NCI-H187 (cell line): Measurements from ENCODE around the gene BDH2.
A peak's percentile ranks its signal among the peaks of the same experiment; 100 is the strongest.

Experiments
- DNase-seq, 2 experiments: peaks; one replicate each; lab custom pipeline; 2025; lab: John Stamatoyannopoulos, UW

The BDH2 gene

DNA sequence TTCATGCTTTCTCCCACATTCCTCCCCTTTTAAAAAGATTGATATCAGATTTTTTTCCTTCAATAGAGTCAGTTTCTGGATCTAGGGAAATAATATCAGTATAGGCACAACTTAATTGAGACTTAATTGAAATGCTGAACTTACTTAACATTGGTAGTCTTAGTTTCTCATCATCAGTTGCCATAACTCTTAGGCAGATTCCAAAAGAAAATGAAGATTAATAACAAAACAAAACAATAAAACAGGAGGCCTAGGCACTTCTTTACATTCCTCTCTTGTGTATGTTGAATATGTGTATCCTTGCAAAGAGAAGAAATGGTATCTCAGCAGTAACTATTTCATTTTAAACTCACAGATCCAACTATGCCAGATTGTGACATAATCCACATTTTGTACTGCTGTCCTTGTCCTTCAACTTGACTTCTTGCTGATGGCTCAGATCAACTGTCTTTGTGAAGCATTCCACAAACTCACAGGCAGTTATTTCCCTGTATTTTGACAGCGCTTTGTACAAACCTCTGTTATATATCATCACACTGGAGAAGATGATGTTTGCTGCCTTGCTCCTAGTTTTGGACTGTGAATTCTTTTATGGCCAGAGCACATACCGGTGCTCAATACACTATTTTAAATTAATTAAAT lies 14.0 kb downstream of the BDH2 start:
- no peak for DNase-seq

DNA sequence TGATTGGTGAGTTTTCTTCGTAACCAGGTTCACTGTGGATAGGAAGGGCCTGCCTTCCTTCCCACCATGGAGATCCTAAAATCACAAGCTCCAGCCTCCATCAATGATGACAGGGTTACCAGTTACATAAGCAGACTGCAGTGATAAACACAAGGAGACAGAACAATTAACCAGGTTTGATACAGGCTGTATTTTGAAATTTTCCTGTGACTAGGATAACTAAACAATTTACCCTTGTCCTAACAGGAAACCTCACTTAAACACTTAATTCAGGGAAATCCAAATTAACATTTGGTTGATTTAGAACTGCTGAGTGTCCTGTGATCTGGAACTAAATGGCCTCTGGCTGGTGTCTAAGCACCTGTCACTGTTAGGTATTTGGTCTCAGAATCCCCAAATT lies 20.0 kb downstream of the BDH2 start:
- no peak for DNase-seq

DNA sequence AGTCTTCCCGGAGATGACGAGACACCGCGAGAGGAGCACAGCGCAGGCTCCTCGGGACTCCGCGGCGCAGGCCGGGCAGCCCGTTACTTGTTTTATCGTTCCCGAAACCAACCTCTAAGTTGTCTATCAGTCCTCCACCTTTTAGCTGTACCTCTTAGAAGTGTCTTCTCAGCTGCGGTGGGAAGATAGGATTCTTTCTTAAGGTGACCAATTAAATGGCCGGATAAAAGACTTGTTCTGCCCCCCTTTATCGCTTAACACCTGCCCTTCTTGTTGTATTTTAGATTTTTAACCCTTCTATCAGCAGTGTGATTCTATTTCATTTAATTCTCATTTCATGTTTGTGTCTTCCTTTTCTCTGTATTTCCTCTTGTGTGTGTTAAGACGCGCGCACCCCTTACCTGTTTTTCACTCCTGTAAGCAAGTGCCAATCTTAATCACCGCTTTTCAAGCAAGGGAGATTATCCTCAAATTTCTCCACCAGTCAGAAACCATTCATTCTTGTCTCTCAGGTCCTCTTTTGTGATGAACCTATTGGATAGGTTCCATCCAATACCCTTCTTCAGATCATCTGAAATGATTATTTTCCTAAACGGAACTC lies 22.8 kb downstream of the BDH2 start, which contains the start of gene SLC9B2:
SLC9B2 (minus strand) TSS at position 15 of the 601 bp plus-strand sequence. CDS start 9,211 bp downstream, outside the sequence.
- no peak for DNase-seq

DNA sequence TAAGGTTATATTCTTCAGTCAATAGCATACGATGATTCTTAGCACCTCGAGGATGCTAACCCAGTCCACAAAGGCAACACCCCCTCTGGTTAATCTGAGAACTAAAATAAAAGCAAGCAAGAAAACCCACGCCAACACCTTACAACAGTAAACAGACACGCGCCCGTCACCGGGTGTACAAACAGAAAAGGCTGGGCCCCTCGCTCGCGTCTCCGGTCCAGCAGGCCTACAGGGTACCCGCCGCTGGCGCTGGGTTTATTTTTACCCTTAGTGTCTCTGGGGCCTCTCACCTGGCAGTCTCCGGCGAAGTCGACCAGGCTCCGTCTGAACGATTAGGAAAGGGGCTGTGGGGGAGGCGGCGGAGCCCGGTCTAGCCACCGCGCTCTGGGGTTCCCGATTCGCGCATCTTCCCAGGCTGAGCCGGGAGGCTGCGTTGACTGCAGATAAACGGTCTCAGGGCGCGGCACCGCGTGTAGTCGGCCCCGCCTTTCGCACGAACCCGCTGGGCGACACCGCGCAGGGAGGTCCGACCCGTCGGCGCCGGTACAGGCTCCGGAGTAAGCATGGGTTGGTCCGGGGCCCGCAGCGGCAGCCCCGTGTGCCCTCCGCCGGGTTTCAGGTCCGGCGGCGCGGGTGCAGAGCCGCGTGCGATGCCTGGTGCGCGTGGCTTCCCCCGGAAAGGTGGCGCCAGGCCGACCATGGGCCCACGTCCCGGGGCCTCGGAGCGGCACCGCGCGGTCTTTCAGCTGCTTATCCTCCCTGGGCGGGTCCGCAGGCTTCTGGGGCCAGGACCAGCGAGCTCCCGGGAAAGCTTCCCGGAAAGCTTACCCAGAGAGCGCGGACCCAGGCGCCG lies 23.5 kb downstream of the BDH2 start:
- DNase-seq = peak; percentile 12 to 16

DNA sequence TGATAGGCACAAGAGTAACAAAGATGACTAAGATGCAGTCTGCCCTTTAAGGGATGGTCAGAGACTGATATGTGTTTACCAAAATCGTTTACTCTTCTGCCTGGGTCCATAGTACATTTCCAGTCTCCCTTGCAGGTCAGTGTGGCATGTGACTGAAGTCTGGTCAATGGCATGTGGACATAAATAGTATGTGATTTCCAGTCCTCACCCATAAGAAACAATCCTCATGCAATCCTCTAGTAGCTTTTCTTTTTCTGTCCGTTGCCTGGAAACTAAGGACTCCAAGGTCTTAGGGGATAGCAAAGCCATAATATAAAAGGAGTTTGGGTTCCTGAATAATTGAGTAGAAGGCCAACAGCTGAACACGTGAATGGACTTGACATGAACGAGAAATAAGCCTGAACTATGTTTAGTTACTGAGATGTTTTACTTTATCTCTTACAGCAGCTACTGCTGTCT lies 24.2 kb downstream of the BDH2 start:
- DNase-seq = no peak

DNA sequence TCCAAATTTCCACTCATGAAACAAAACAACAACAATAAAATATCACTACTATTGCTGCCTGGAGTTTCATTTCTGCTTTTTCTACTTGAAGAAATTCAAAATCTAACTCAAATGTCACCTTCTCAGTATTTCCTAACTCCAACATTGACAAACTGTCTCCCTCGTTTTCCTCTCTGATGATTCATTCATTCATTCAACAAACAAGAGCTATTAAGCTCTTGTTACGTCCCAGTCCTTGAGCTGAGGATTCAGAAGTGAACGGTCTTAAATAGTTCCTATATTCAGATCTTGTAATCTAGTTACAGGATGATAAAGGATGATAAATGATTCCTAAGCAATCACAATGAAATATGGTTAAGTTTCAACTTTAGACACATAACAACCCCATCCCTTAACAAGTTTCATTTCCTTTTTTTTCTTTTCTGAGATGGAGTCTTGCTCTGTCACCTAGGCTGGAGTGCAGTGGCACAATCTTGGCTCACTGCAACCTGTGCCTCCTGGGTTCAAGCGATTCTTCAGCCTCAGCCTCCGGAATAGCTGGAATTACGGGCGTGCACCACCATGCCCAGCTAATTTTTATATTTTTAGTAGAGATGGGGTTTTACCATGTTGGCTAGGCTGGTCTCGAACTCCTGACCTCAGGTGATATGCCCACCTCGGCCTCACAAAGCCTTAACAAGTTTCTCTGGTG lies 24.7 kb downstream of the BDH2 start:
- DNase-seq = no peak

DNA sequence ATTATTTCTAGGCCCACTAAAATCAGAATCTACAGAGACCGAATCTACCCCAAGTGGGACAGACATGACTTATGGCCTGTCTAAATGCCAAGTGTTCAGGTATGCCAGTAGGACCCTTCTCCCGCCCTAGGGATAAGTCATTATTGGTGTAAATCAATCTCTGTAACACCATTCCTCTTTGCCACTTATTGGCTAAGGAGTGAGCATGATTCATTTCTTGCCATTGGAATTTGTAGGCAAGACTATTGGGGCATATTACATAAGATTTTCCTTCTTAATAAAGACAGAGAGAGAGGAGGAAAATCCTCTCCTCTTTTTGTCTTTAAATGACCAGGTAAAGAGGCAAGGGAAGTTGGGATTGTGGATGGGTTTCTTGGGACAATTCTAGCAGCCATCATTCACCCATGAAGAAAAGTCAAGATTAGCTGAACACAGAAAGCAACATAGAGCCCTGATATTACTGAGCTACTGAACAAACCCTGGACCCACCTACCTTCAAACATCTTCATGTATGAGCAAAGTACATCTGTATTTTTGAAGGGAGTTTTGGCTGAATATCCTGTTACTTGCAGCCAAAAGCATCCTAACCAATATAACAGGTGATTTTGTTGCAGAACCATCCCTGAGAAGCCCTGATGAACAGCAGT lies 25.7 kb downstream of the BDH2 start:
- no peak for DNase-seq

DNA sequence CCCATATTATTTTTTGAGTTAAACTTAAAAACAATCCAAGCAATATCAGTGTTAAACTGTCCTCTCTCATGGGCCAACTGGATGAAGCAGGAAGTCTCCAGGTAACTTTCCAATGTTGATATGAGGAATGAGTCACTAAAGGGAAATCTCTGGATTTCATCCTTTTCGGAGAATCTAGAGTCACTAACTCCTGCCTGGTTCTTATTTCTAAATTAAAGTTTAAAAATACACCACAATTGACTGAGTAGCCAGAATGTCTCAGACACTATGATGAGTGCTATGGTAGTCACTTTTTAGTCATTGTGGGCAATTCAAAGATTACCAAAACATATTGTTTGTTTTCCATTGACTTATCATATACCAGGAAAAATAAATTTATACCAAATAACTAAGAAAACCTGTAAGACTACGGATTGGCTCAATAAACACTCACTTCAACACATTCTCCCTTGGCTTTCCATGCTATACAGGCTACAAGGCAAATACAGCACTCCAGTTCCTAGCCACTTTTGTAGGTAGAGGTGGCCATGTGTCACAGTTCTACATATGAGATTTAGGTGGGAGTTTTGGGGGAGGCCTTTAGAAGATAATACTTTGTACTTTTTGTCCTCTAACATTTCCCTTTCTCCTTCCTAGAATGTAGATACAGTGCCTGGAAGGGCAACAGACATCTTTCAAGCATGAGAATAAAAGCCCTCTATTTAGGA lies 31.6 kb downstream of the BDH2 start:
- DNase-seq = no peak

DNA sequence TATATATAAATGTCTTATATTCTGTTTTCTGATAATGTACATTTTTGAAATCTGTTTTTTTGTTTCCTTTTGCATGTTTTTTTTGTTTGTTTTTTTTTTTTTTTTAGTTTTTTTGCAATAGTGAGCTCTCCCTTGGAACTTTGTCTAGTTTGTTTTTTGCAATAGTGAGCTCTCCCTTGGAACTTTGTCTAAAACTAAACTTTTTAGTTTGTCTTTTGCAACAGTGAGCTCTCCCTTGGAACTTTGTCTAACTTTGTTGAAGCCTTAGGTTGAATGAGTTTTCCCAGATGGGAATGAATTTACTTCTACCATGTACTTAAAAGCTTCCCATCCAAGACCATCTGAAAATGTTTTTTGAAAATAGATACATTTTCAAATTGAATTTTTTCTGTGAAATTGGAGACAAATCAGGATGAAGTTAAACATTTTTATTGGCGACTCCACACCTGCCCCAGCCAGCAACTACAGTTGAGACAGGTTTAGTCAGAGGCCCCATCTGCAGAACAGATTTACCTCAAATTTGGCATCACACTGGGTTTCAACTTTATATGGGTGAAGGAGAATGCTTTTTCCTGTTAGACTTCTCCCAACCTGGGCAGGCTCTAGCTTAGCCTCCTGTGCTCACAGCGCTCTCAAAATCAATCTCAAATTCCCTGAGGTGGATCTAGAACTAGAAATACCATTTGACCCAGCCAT lies 39.0 kb downstream of the BDH2 start:
- DNase-seq = no peak

DNA sequence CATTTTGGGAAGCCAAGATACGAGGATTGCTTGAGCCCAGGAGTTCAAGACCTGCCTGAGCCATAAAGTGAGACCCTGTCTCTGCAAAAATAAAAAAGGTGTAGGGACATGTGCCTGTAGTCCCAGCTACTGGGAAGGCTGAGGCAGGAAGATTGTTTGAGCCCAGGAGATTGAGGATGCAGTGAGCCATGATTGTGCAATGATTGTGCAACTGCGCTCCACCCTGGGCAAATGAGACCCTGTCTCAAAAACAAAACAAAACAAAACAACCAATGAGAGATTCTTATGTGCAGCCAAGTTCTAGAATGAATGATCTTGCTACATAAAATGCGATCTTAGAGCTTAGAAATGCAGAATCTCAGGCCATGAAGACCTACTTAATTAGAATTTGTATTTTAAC lies 45.6 kb downstream of the BDH2 start:
- no peak for DNase-seq

DNA sequence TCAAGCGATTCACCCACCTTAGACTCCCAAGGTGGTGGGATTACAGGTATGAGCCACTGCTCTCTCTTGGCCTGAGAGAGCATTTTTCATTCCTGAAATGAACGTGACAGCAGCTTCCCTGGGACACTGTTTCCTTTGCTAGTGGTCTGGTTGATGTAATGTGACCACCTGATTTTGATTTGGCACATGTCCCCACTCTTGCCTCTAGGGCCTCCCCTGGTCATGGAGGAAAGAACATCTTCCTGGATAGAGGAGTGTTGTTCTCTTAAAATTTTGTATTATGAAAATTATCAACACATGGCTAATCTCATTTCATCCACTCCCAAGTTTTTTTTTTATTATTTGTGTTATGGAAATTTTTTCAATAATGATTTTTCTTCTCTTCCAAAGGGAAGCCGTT lies 46.9 kb downstream of the BDH2 start:
- DNase-seq = no peak

DNA sequence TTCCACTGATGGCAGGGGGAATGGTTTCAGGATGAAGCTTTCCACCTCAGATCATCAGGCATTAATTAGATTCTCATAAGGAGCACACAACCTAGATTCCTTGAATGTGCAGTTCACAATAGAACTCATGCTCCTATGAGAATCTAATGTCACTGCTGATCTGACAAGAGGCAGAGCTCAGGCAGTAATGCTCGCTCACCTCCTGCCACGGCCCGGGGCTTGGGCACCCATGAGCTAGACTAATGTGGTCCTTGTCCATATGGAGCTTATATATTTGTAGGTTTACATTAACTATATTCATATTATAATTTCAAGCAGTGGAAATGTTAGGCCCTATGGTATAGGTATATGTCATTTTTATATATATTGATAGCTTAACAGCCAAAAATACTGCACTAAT lies 47.5 kb downstream of the BDH2 start:
- DNase-seq = no peak

DNA sequence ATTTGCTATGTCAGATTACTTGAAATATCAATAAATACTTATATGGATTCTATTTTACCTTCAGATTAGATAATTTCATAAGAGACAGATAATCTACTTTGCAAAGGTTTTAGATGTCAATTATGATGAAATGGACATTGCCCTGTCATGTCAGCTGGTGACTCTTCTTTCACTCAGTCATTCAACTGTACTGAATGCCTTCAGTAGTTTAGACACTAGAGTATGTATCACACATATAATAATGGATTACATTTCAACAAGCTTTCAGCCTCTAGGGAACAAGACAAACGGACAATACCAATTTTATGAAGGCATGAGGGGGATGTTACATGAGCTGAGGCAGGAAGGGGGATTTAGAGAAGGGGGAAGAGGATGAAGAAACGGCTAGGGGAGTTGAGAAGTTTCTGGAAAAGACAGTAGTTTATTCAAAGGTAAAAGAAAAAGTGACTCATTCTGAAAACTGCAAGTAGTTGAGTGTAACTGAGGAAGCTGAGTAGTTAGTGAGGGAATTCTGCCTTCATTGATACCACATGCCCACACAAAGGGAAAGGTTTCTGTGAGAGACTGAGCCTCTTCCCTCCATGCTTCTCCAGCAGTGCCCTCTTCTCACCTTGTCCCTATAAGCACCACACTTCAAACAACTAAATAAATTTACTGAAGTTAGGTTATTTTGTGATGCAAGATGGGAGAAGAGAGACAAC lies 48.7 kb downstream of the BDH2 start:
- DNase-seq = no peak

DNA sequence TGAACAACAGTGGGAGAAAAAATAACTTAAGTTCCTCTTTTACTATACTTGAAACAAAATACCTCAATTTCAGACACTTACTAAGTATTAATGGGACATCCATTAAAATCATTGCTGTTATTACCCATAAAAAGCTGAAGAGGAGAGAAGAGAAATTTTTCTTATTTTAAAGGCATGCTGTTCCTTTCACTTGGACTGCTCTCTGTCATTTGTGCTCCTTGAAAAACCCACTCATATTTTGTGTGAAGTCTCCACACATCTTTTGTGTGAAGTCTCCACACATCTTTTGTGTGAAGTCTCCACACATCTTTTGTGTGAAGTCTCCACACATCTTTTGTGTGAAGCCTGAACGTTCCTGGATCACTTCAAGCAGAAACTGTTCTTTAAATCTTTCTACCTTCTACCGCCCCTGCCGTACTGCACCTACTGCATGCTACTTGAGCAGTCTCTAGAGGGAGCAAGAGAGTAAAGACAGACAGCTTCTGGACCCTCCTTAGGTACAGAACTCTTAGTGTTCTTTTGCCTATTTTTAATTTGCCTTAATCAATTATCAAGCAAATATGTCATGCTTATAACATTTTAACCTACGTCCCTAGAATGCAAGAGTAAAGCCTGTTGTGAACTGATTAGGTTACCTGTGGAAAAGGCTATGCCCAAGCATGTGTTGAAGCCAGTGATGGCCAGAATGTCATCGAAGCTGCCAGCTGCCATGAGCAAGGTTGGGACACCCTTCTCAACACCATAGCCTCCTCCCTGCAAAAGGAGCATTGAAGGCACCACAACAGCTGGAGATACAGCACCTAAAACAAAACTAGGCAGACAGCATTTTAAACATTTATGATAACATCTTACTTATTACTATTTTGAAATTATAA lies 53.0 kb downstream of the BDH2 start:
- DNase-seq = no peak

DNA sequence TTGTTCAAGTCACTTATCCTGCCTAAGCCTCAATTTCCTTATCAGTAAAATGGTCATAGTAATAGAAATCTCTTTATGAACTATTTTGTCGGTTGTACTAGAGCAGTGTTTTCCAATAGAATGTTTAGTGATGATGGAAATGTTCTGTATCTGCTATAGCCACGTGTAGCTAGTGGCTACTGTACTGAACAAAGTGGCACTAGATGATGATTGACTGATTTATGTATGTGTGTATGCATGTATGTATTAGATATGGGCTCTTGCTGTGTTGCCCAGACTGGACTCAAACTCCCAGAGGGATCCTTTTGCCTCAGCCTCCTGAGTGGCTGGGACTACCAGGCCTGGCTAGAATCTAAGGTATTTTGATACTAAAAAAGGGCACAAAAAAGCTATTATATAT lies 55.5 kb downstream of the BDH2 start:
- DNase-seq = no peak

DNA sequence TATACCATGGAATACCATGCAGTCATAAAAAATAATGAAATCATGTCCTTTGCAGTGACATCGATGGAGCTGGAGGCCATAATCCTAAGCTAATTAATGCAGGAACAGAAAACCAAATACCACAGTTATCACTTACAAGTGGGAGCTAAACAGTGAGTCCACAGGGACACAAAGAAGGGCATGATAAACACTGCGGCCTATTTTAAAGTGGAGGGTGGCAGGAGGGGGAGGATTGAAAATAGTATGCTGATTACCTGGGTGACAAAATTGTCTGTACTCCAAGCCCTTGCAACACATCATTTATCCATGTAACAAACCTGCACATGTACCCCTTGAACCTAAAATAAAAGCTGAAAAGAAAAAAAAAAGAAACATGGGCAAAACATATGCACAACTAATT lies 63.5 kb downstream of the BDH2 start:
- DNase-seq = no peak

DNA sequence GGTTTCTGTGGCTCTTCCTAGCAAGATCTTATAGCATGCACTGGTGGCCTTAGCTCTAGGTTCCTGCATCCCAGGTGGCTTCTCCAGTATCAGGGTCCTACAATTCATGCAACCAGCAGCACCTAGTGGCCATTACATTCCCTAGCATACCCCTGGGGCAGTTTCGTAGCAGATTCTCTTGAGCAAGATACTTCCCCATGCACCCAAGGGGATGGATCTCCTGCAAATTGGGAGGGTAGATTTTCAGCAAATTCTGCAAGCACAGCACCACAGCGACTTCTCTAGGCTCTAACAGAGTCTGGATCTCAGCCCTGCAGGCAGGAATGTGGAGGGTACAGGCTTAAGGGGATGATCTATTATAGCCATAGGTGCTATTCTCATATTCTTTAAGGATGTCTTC lies 67.1 kb downstream of the BDH2 start:
- no peak for DNase-seq

DNA sequence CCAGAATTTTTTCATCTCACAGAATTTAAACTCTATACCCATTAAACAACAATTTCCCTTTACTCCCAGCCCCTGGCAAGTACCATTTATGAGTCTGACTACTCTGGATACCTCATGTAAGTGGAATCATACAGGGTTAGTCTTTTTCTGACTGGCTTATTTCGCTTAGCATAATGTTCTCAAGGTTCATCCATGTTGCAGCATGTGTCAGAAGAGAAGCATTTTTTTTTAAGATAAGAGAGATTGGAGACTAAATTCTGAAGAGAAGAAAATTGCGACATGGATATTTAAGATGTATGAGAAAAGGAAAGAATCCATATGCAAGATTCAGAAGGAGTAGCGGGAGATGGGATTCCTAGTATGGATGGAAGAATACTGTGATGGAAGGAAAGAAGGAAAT lies 68.8 kb downstream of the BDH2 start:
- DNase-seq = no peak

DNA sequence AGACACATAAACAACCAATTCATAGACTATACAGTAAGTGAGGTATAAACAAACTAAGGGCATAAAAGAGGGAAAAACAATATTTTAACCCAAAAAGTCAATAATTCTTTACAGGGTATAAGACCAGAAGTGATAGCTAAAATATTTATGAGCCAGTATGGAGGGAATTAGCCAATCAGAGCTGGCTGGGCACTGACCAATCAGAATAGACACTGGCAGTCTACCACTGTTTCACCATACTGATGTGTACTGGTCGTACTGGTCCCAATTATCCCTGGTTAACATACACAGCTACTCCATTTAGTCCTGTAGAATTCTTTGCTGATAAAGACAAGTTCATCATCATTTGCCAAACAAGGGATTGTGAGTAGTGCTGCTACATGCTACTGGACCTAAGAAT lies 70.3 kb downstream of the BDH2 start:
- DNase-seq = no peak
